ENCODE data around the gene GNG14. TPM values are rescaled to one million over a fixed set of nuclear protein-coding genes. Genes with fewer than 3 reads are reported as not detected.

GNG14 gene
- total and polyA plus RNA-seq, 10 of the 15 experiments (the other 5 are each of a cell fraction or from before 2014, with no cell fraction given): not detected

- Histone ChIP-seq H3K4me3 (peak overlapping the region; percentile 93), H4K20me1 (ENCODE audit: control insufficient read depth, insufficient read depth) (peaks cover 11% of the 10 kb centered on the region), H3K27ac (ENCODE audit: control insufficient read depth, insufficient read depth) (peak overlapping the region; percentile 95), H3K9me3 (replicated peaks; ENCODE audit: control insufficient read depth, insufficient read depth, low read length) (no peaks in the 10 kb centered on the region; the same call in 2 of the 3 replicates), H3K79me2 (ENCODE audit: control insufficient read depth, insufficient read depth, low read length) (peaks cover 49% of the 10 kb centered on the region), H3K4me1 (ENCODE audit: control insufficient read depth, insufficient read depth, low read length) (peaks cover 32% of the 10 kb centered on the region), H3K36me3 (ENCODE audit: control insufficient read depth in 2 of 2, insufficient read depth in 2 of 2, low read length in 1 of 2) (peaks cover 20 to 22% of the 10 kb centered on the region in 2 experiments; a peak in 3 of 4 replicates), H3K9ac (ENCODE audit: control insufficient read depth, insufficient read depth, low read length) (peak overlapping the region; percentile 89), H3K27me3 (replicated peaks in 1 of 2; ENCODE audit: control insufficient read depth in 2 of 2, insufficient read depth in 2 of 2, low read length in 1 of 2) (no peaks in the 10 kb centered on the region), H3K4me2 (ENCODE audit: control insufficient read depth, insufficient read depth) (peak overlapping the region; percentile 100), H2AFZ (ENCODE audit: control insufficient read depth, low read depth, low read length) (0 out of 2 replicates have a peak overlapping the region, but pooled peaks have one; percentile 8)
- intact Hi-C loops (cut with micrococcal nuclease; ENCODE audit: unreplicated experiment) (no loop called here), in situ Hi-C loops (cut with MboI) (no loop called here)
- ChIA-PET POLR2A (interaction anchor here (0.5 to 2.4 kb wide), 12 partner anchors 11 to 1317 kb away, joined by 3 to 58 read pairs (median 4); partner anchors contain the start of genes DNASE2, FBXW9 and TNPO2), RAD21 (ENCODE audit: unreplicated experiment) (interaction anchor here (0.7 to 4.1 kb wide), 6 partner anchors 11 to 63 kb away, joined by 3 to 31 read pairs (median 4); partner anchors contain the start of genes JUNB and TNPO2), SMC1A (ENCODE audit: uncharacterized antibody, unreplicated experiment) (interaction anchor here (1.0 to 2.8 kb wide), 5 partner anchors 10 to 67 kb away, joined by 3 to 28 read pairs (median 3); partner anchors contain the start of gene TNPO2), CTCF (interaction anchor here (0.7 to 4.0 kb wide), 14 partner anchors 8 to 165 kb away, joined by 3 to 30 read pairs (median 6); partner anchors contain the start of genes DHPS, RNASEH2A and TNPO2)
- FAIRE-seq (peak; percentile 44), DNase-seq (ENCODE audit: low read depth, low spot score) (no peak), ATAC-seq (peak; percentile 39)
- 1% methylated on average over 15 of the region's 15 CpGs for WGBS (ENCODE audit: insufficient coverage, insufficient replicate concordance, low lambda C conversion rate, missing lambda C conversion rate)
- TSS peak; percentile 60 for BruUV-seq (replicated peaks)
- TF ChIP-seq RUNX3 (IDR thresholded peaks at IDR 0.05; ENCODE audit: low read length) (peak; percentile 52; the same call in 1 of the 2 replicates), CUX1 (IDR thresholded peaks at IDR 0.05; ENCODE audit: insufficient replicate concordance, low read depth, low read length) (no peak), CTCF (IDR thresholded peaks at IDR 0.05 in 2 of 3, conservative IDR thresholded peaks at IDR 0.05 in 1 of 3; ENCODE audit: control insufficient read depth in 2 of 3, extremely low read depth in 1 of 3, insufficient read depth in 1 of 3, low read depth in 3 of 3, low read length in 3 of 3) (peak; percentile 59 to 73 (median 72)), GATAD2B (conservative IDR thresholded peaks at IDR 0.05; ENCODE audit: low read depth) (no peak), MXI1 (IDR thresholded peaks at IDR 0.05; ENCODE audit: low read depth, low read length) (peak; percentile 75), EGR1 (IDR thresholded peaks at IDR 0.05; ENCODE audit: borderline replicate concordance in 1 of 2, low read depth in 2 of 2, low read length in 2 of 2) (peak in 1 of 2 experiments; percentile 80; a peak in 2 of 3 replicates), IKZF1 (conservative IDR thresholded peaks at IDR 0.05) (0 out of 2 replicates have a peak, but pooled peaks have one; percentile 19), SUZ12 (IDR thresholded peaks at IDR 0.05; ENCODE audit: unreplicated experiment) (no peak), WRNIP1 (IDR thresholded peaks at IDR 0.05; ENCODE audit: borderline replicate concordance, low read depth, low read length) (0 out of 2 replicates have a peak, but pooled peaks have one; percentile 77), CBX5 (IDR thresholded peaks at IDR 0.05; ENCODE audit: low read depth) (no peak), NR2C2 (IDR thresholded peaks at IDR 0.05; ENCODE audit: borderline replicate concordance, control insufficient read depth, insufficient read length, low read depth) (no peak), IRF4 (IDR thresholded peaks at IDR 0.05; ENCODE audit: low read depth, low read length) (0 out of 2 replicates have a peak, but pooled peaks have one; percentile 34), POLR2AphosphoS5 (IDR thresholded peaks at IDR 0.05; ENCODE audit: low read length) (peak; percentile 66), SMARCA5 (IDR thresholded peaks at IDR 0.05) (peak; percentile 63; the same call in 1 of the 2 replicates), YY1 (IDR thresholded peaks at IDR 0.05; ENCODE audit: low read depth, low read length) (peak; percentile 84)
These were observed 45.8 kb downstream of the GNG14 start for GRCh38 chr19:12733369-12734214.
